GM18861 (cell line): ENCODE data around the gene TRIM38.
"Not testable (repeated sequence)": the region's sequence is repeated elsewhere in the genome, so short reads cannot be mapped to it uniquely, and the experiment has no call there.

Experiments
- ATAC-seq: cut with Tn5 transposase; IDR thresholded peaks from one replicate; pipeline ENCODE4 v1.9.1; 2021; ENCODE audit not compliant: unreplicated experiment

The TRIM38 gene

GRCh38 chr6:26006086-26006939, 43.7 kb downstream of the TRIM38 start:
- no peak for ATAC-seq

GRCh38 chr6:26006940-26007305, 44.3 kb downstream of the TRIM38 start:
- ATAC-seq: not testable (repeated sequence)

GRCh38 chr6:26008470-26008869, 45.9 kb downstream of the TRIM38 start:
- ATAC-seq: no peak

- ATAC-seq: no peak
Measured at GRCh38 chr6:26009817-26010216, 47.2 kb downstream of the TRIM38 start.

- ATAC-seq: no peak
Measured at GRCh38 chr6:26012061-26012460, 49.5 kb downstream of the TRIM38 start.

DNA sequence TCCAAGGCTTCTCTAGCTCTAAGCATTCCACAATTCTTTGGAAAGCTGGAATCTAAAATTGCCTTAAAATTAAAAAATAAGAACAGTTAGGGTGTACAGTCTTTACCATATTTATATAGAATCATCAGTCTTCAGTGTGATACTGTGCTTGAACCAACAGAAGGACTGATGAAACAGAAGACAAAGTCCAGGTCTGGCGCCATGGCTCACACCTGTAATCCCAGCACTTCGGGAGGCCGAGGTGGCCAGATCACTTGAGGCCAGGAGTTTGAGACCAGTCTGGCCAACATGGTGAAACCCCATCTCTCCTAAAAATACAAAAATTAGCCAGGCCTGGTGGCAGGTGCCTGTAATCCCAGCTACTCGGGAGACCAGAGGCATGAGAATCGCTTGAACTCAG, 51.8 kb downstream of the TRIM38 start:
- ATAC-seq: not testable (repeated sequence)

DNA sequence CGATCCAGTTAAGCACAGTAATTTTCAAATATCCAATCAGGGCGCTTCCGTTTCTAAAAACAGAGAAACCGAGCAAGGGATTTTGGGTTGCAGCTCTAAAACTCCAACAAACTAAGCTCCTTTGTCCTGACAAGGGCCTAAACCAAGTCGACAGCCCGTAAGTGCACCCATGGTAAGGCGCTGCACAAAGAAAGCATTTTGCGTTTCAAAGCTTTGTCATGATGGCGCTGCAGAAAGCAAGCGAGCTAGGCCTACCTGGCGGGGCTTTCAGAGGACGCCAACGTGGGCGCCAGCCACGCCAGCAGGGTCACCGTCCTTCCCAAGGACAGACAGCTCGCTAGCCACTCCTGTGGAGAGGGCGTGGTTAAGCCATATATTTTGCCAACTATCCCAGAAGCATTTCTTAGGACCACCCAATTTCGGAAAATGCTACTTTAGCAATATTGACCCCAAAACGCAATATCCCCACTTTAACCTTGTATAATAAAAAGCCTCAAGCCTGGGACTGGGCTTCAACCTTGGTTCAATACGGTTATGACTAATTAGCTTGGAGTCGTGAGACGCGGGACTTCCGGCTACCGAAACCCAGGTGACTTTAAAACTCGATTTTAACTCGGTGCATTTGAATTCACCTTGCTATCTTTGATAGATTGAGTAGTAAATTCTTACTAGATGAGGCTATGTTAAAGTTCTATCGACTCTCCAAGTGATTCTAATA, 53.8 kb downstream of the TRIM38 start:
- ATAC-seq: no peak

DNA sequence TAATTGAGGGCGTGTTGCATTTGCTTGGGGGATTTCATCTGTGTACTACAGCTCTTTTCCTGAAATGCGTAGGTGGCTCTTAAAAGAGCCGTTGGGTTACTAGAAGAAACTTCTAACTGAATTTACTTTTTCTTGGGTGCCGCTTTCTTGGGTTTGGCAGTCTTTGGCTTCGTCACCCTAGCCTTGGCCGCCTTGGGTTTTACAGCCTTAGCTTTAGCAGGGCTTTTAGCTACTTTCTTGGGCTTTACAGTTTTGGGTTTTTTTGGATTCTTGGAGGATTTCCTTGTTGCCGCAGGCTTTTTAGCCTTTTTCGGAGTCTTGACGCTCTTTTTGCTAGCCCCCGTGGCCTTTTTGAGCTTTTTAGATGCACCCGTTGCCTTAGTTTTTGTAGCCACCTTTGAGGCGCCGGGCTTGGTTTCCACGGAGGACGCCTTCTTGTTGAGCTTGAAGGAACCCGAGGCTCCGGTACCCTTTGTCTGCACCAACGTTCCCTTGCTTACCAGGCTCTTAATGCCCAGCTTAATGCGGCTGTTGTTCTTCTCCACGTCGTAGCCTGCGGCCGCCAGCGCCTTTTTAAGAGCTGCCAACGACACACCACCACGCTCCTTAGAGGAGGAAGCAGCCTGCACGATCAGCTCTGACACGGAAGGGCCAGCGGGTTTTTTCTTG, 54.5 kb downstream of the TRIM38 start:
- ATAC-seq: no peak

DNA sequence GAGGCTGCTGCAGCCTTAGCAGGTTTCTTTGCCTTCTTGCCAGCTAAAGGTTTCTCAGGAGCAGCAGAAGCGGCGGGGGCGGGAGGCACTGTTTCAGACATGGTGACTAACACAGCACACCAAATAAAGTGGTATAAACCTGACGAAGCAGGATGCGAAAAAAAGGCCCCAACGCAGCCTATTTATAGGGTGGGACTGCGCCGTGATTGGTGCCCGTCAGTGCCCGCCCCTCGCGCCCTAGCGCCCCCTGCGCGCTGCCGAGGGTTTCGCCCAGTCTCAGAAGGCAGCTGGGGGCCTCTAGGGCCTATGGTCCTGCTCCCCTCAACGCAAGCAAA, 55.0 kb downstream of the TRIM38 start:
- no peak for ATAC-seq

GRCh38 chr6:26019261-26019830, 56.7 kb downstream of the TRIM38 start:
- ATAC-seq: no peak

- no peak for ATAC-seq
Measured at GRCh38 chr6:26019967-26020328, 57.3 kb downstream of the TRIM38 start.

DNA sequence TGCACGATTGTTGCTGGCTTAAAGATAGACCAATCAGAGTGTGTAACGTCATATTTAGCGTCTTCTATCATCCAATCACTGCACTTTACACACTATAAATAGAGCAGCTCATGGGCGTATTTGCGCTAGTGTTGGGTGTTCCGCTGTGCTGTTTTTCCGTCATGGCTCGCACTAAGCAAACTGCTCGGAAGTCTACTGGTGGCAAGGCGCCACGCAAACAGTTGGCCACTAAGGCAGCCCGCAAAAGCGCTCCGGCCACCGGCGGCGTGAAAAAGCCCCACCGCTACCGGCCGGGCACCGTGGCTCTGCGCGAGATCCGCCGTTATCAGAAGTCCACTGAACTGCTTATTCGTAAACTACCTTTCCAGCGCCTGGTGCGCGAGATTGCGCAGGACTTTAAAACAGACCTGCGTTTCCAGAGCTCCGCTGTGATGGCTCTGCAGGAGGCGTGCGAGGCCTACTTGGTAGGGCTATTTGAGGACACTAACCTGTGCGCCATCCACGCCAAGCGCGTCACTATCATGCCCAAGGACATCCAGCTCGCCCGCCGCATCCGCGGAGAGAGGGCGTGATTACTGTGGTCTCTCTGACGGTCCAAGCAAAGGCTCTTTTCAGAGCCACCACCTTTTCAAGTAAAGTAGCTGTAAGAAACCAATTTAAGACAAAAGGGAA, 57.9 kb downstream of the TRIM38 start:
- ATAC-seq: peak; percentile 48

DNA sequence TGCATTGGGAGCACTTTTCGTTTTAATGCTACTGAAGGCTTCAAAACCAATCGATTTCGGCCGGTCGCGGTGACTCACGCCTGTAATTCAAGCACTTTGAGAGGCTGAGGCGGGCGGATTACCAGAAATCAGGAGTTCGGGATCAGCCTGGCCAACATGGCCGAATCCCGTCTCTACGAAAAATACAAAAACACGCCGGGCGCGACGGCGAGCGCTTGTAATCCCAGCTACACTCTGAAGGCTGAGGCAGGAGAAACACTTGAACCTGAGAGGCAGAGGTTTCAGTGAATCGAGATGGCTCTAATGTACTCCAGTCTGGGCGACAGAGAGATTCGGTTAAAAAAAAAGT, 58.4 kb downstream of the TRIM38 start:
- no peak for ATAC-seq

DNA sequence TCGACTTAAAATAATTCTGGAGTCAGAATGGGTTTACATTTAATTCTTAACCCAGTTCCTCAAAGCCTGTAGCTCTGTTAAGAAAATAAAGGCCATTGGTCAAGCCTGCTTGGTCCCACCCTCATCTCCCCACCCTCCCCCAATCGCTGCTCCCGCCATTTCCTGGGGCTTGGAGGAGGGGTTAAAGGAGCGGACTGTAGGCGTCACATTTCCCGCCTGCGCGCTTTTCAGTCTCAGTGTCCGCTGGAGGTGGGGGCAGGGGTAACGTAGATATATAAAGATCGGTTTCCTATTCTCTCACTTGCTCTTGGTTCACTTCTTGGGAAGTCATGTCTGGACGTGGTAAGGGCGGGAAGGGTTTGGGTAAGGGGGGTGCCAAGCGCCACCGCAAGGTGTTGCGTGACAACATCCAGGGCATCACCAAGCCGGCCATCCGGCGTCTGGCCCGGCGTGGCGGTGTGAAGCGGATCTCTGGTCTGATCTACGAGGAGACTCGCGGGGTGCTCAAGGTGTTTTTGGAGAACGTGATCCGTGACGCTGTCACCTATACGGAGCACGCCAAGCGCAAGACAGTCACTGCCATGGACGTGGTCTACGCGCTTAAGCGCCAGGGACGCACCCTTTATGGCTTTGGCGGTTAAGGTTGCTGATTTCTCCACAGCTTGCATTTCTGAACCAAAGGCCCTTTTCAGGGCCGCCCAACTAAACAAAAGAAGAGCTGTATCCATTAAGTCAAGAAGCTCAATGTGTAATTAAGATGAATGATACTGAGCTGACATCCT, 58.9 kb downstream of the TRIM38 start:
- ATAC-seq: peak; percentile 29

DNA sequence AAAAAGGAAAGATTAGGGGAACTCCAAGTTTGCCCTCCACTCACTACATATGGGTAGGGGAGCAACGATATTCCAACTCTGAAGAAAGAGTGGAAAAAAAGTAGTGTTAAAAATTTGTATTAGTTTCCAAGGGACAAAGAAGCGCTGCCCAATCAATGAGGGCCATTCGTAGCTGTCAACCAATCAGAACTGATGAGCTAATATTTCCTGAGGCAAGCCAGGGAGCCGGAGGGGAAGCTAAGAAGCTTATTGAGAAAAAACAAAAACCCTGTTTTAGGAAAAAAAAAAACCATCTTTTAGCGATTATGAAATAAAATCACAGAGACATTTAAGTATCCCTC, 59.5 kb downstream of the TRIM38 start:
- ATAC-seq: no peak

DNA sequence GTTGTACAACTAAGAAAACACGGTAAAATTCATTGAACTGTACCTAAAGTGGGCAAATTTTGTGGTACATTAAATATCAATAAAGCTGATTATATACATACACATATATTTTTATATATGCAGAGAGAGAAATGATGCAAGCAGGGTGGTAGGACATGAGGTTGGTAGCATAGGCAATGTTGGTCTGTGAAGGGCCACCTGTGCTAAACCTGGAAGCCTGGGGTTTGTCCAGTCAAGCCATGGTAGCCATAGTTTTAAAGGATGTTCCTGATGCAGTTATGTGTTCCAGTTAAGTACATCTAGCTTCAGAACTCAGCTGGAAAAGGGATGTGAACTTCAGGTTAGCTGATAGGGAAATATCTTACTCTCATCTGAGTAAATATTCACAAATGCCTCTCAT, 60.1 kb downstream of the TRIM38 start:
- ATAC-seq: no peak

DNA sequence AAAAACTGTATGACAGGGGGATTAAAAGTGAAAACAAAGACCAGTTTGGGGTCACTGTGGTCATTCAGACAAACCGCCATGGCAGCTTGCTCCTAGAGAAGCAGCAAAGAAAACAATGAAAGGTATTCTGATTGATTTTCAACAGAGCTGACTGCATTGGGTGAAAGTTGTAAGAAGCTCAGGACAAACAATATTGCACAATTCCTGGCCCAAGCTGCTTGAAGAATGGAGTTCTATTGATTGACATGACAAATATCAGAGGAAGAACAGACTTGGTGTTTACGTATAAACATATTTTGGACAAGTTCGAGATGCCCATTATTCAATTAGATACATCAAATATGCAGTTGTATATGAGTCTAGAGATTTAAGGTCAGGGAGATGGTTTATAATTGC, 62.0 kb downstream of the TRIM38 start:
- ATAC-seq: no peak

DNA sequence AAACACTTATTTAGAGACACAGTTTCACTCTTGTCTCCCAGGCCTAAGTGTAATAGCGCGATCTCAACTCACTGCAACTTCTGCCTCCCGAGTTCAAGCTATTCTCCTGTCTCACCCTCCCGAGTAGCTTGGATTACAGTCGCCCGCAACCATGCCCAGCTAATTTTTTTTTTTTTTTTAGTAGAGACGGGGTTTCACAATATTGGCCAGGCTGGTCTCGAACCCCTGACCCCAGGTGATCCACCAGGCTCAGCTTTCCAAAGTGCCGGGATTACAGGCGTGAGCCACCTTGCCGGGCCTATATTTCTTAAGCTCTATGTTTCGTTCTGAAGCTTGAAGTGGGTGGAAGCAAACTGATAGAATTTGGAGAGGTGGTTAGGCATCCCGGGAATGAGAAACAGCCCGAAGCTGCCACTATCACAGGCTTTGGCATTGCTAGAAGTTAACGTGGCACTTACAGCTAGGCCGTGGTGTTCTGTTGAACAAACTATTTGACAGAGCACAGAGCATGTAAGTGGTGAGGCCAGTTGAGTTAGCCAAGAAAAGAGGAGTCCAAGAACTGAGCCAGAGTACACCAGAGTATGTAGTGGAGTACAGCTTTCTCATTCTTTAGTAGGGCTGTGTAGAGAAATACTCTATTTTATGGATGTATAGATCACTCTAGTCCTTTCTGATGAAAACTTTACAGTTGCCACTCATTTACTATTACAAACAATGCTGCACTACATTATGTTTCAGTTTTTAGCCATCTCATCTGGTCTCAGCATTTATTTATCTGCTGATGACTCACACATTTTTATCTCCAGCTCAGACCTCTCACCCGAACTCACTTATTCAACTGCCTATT, 62.7 kb downstream of the TRIM38 start:
- ATAC-seq: no peak

DNA sequence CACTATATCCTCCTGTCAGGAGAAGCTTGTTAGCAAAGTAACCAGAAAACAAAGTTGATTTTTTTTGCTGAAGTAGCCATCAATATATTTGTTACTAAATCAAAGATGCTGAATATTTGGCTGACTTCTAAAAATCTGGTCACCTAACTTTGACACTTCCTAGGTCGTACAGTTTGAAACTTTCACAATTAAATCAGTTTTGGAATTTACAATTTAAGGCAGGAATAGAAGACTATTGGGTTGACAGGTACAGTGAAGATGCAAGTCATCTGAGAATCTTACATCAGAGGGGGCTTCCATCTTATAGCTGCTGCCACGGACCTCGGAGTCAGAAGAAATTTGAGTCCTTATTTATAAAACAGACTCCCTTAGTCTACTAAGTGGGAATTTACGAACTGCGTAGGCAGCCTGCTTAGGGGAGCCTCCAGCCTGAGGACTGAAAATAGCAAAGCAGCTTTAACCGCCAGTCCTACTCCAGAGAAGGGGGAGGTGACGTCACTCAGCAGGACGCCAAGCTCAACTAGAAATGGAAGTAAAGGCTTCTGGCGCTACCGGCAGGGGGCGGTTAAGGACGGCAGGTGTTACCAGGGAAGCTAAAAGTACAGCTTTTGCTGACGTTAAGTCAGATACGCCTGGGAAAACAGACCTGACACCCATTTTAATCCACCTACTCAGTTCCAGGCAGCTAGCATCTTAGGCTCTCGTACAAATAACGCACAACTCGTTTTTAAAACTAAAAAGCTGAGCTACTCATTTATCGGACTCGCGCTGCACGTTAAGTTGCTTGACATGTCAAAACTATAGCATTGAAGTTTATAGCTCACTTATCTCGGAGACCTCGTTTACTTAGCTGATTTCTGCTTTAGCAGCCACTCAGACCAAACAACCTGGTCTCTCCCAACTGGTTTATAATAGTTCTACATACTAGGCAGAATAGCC, 63.6 kb downstream of the TRIM38 start:
- ATAC-seq: peak; percentile 33
